Endothelial cell of umbilical vein (primary cell): ENCODE data around the gene PRXL2B. TPM values are rescaled to one million over a fixed set of nuclear protein-coding genes. Genes with fewer than 3 reads are reported as not detected.

Source experiments
- BruUV-seq: library from RNA; stranded (reverse); fragments of 400-500 nt; replicated peaks from 2 replicates; lab custom pipeline; 2021; lab: Mats Ljungman, UMichigan
- CTCF ChIA-PET: fragments of 300-600, 350-600 bp; sonication (Branson Sonifier 250); formaldehyde crosslinking; loops from one replicate; lab custom pipeline; 2021; ENCODE audit warnings: antibody characterized with exemption, inconsistent platforms; lab: Charles Lee
- POLR2A ChIA-PET: fragments of 300-600, 350-600 bp; sonication (Branson Sonifier 250); formaldehyde crosslinking; loops from one replicate; lab custom pipeline; 2021; ENCODE audit warnings: antibody characterized with exemption, inconsistent platforms; lab: Charles Lee
- DNase-seq: peaks from one replicate; pipeline ENCODE4 v3.0.0-alpha.2; 2011; ENCODE audit warnings: low read depth, low spot score
- FAIRE-seq: peaks from 2 replicates; lab custom pipeline; 2011; peaks lifted over from hg19 to GRCh38; lab: Jason Lieb, UNC
- H2AFZ ChIP-seq: 2 replicates; pipeline ENCODE4 v1.6.0; 2012; ENCODE audit warnings: low read depth, low read length, control low read depth, inconsistent platforms
- H3K27ac ChIP-seq: 2 replicates; pipeline ENCODE4 v1.5.1; 2011; ENCODE audit warnings: low read depth, mild to moderate bottlenecking, control low read depth, low read length, moderate library complexity; ENCODE audit not compliant: insufficient read depth
- H3K27me3 ChIP-seq, 2 experiments: 2 replicates each; pipeline versions ENCODE4 v1.6.0 to v1.6.1; 2011; ENCODE audit warnings: low read length in 2 of 2, mixed read lengths in 1 of 2; ENCODE audit not compliant: control insufficient read depth in 2 of 2, insufficient read depth in 2 of 2
- H3K36me3 ChIP-seq, 2 experiments: 2 replicates in 1 of 2; 3 replicates in 1 of 2; pipeline ENCODE4 v1.5.1; 2011; ENCODE audit warnings: low read length in 2 of 2, mild to moderate bottlenecking in 1 of 2, moderate library complexity in 1 of 2; ENCODE audit not compliant: control insufficient read depth in 2 of 2, insufficient read depth in 2 of 2; ENCODE audit errors: extremely low read depth in 1 of 2
- H3K4me1 ChIP-seq: 3 replicates; pipeline ENCODE4 v1.5.1; 2011; ENCODE audit warnings: mild to moderate bottlenecking, low read length; ENCODE audit not compliant: control insufficient read depth, insufficient read depth; ENCODE audit errors: extremely low read depth
- H3K4me2 ChIP-seq: 2 replicates; pipeline ENCODE4 v1.6.1; 2011; ENCODE audit warnings: low read length, control low read depth, mixed read lengths; ENCODE audit not compliant: insufficient read depth
- H3K4me3 ChIP-seq, 3 experiments: fragments of 200-600 bp in 1 of 3; sonication (generic), shearing (Covaris generic) in 1 of 3; replicated peaks in 1 of 3; 2 replicates each; pipeline ENCODE4 v1.5.1; 2011 to 2016; ENCODE audit warnings: control low read depth in 3 of 3, low read length in 3 of 3, mild to moderate bottlenecking in 2 of 3, inconsistent platforms in 1 of 3, low read depth in 1 of 3, moderate library complexity in 1 of 3; ENCODE audit not compliant: insufficient read depth in 1 of 3
- H3K79me2 ChIP-seq: 2 replicates; pipeline ENCODE4 v1.6.0; 2012; ENCODE audit warnings: low read length, inconsistent platforms; ENCODE audit not compliant: control insufficient read depth, insufficient read depth
- H3K9ac ChIP-seq: replicated peaks from 2 replicates; pipeline ENCODE3; 2011; ENCODE audit warnings: low read length, control low read depth; ENCODE audit not compliant: insufficient read depth; ENCODE audit errors: extremely low read depth
- H3K9me1 ChIP-seq: replicated peaks from 3 replicates; pipeline ENCODE4 v1.6.0; 2011; ENCODE audit warnings: mild to moderate bottlenecking, low read length; ENCODE audit not compliant: control insufficient read depth, insufficient read depth; ENCODE audit errors: extremely low read depth
- H3K9me3 ChIP-seq: replicated peaks from 2 replicates; pipeline ENCODE4 v1.5.1; 2012; ENCODE audit warnings: low read length, inconsistent platforms; ENCODE audit not compliant: control insufficient read depth, insufficient read depth
- H4K20me1 ChIP-seq: replicated peaks from 2 replicates; pipeline ENCODE3; 2011; ENCODE audit warnings: mild to moderate bottlenecking, low read length; ENCODE audit not compliant: control insufficient read depth, insufficient read depth; ENCODE audit errors: extremely low read depth
- EZH2 ChIP-seq: IDR thresholded peaks from 2 replicates; pipeline ENCODE4 v1.6.1; 2012; ENCODE audit warnings: borderline replicate concordance, low read depth, mild to moderate bottlenecking, moderate library complexity, low read length, inconsistent platforms; ENCODE audit not compliant: severe bottlenecking
- FOS ChIP-seq: IDR thresholded peaks from 2 replicates; pipeline ENCODE4 v1.6.1; 2011; ENCODE audit warnings: mild to moderate bottlenecking, low read length, moderate library complexity, borderline replicate concordance; ENCODE audit not compliant: insufficient read depth
- GATA2 ChIP-seq: IDR thresholded peaks from 2 replicates; pipeline ENCODE4 v1.7.0; 2011; ENCODE audit warnings: low read depth, mild to moderate bottlenecking, moderate library complexity, mixed read lengths, low read length; ENCODE audit not compliant: insufficient read length, insufficient read depth
- JUN ChIP-seq: IDR thresholded peaks from 2 replicates; pipeline ENCODE4 v1.6.1; 2011; ENCODE audit warnings: borderline replicate concordance, low read depth; ENCODE audit not compliant: insufficient read length, insufficient read depth
- MYC ChIP-seq: IDR thresholded peaks from one replicate; pipeline ENCODE4 v1.6.1; 2011; ENCODE audit warnings: mild to moderate bottlenecking, low read depth, low read length
- POLR2AphosphoS5 ChIP-seq: IDR thresholded peaks from 2 replicates; pipeline ENCODE4 v1.6.1; 2012; ENCODE audit warnings: low read depth, mild to moderate bottlenecking, control low read depth, low read length, moderate library complexity; ENCODE audit not compliant: insufficient read depth
- dilution Hi-C: fragments of 300-500 bp; cut with MboI; formaldehyde crosslinking; loops from one replicate; pipeline ENCODE4 v1.15.0; 2019; ENCODE audit warnings: low sequenced_read_pairs; ENCODE audit not compliant: extremely low pct_ligation_motif_present
- intact Hi-C: fragments of 100-400 bp; cut with micrococcal nuclease; formaldehyde crosslinking; loops from one replicate; pipeline ENCODE4 v1.10.0; 2022
- polyA plus RNA-seq, 4 experiments: library from polyadenylated mRNA; depleted of rRNA in 3 of 4; stranded (reverse) in 3 of 4; unstranded in 1 of 4; fragments of >200 nt; gene quantifications; 2 replicates each; pipeline versions ENCODE4 v1.2.1 to v1.2.3, GENCODE V29; 2011 to 2012; ENCODE audit warnings: missing spikeins in 1 of 4
- total RNA-seq: library from RNA; stranded (reverse); gene quantifications from 2 replicates; pipeline ENCODE4 v1.2.3, GENCODE V29; 2021
- TF ChIP-seq, protein P1 (sequence below): IDR thresholded peaks from 2 replicates; pipeline ENCODE4 v1.6.1; 2011; ENCODE audit not compliant: insufficient read depth, insufficient read length

PRXL2B gene
- total and polyA plus RNA-seq, 2 donors (not counting 3 experiments of a cell fraction or from before 2014, with no cell fraction given) = 29.6 to 55.8 TPM

DNA sequence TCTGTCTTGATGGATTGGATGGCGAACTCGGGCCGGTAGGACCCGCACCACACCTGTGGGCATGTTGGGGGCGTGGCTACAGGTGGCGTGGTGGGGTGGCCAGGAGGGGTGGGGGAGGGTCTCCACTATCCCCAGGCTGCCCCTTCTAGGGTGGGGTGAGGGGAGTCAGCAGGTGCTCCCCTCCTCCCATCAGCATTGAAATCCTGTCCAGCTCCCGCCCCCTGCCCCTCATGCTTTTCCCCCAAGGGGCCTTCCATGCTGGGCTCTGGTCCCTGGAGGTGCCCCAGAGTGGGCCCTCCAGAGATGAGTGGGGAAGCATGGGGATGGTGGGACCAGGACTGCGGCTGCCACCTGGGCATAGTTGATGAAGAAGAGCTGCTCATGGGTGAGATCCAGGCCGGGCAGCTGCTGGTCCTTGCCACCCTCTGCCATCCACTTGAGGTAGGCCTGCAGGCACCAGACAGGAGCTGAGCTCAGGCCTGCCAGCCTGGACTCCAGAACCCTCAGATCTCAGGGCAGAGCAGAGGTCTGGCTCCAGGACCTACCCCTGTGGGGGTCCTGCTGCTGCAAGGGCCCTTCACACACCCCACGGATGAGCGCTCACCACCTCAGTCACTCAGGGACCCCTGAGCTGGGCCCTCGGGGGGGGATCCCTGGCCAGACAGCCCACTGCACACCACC is 5.1 kb downstream of the PRXL2B start:
- Histone ChIP-seq H3K27ac (no peak overlapping the region), H3K9ac (no peak overlapping the region), H3K27me3 (no peaks in the 10 kb centered on the region), H3K9me1 (no peaks in the 10 kb centered on the region), H3K4me3 (no peak overlapping the region), H3K9me3 (no peaks in the 10 kb centered on the region), H3K4me1 (peaks cover 8% of the 10 kb centered on the region), H4K20me1 (no peaks in the 10 kb centered on the region), H3K79me2 (peaks cover 5% of the 10 kb centered on the region), H3K36me3 (peaks cover 3% of the 10 kb centered on the region in 2 experiments), H2AFZ (no peak overlapping the region), H3K4me2 (no peak overlapping the region)
- CTCF ChIA-PET = no interaction called here
- BruUV-seq = no TSS peak
- TF ChIP-seq FOS = no peak
- no peak for TF ChIP-seq EZH2
- no peak for TF ChIP-seq JUN
- TF ChIP-seq GATA2 = no peak
- no peak for TF ChIP-seq MYC
- TF ChIP-seq, protein P1, sequence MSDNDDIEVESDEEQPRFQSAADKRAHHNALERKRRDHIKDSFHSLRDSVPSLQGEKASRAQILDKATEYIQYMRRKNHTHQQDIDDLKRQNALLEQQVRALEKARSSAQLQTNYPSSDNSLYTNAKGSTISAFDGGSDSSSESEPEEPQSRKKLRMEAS = no peak
- intact Hi-C loops = no loop called here
- dilution Hi-C loops = no loop called here
- DNase-seq = no peak
- POLR2A ChIA-PET = no interaction called here
- no peak for FAIRE-seq

DNA sequence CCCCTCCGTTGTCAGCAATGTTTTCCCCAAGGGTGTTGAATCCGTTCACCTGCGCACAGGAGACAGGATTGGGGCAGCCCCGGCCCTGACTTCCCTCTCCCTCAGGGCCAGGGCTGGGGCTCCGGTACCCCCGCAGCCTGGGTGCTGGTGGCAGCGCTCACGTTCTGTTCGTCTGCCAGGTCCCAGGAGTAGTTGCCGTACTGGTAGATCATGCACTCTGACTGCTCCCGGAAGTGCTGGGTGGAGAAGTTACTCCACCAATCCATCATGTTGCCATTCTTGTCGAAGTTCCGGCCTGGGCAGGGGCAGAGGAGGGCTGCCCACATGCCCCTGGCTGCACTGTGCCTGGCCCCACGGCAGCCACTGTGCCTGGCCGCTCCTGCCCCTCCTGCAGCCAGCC is 6.1 kb downstream of the PRXL2B start:
- no peak for FAIRE-seq
- H3K9me1 ChIP-seq = no peaks in the 10 kb centered on the region
- H3K79me2 ChIP-seq = no peaks in the 10 kb centered on the region
- TF ChIP-seq POLR2AphosphoS5 = no peak
- peak overlapping the region; percentile 5 for H2AFZ ChIP-seq
- H3K4me1 ChIP-seq = peaks cover 8% of the 10 kb centered on the region
- H3K9ac ChIP-seq = no peak overlapping the region
- no peak for DNase-seq
- ChIA-PET CTCF (no interaction called here), POLR2A (no interaction called here)
- dilution Hi-C loops (no loop called here), intact Hi-C loops (no loop called here)
- H3K27ac ChIP-seq = no peak overlapping the region
- peaks cover 3% of the 10 kb centered on the region in 2 experiments for H3K36me3 ChIP-seq
- H3K4me2 ChIP-seq = no peak overlapping the region
- H3K27me3 ChIP-seq = no peaks in the 10 kb centered on the region
- no TSS peak for BruUV-seq
- no peak overlapping the region for H3K4me3 ChIP-seq
- no peaks in the 10 kb centered on the region for H3K9me3 ChIP-seq
- H4K20me1 ChIP-seq = no peaks in the 10 kb centered on the region
